GM18951 (cell line): Measurements from ENCODE around the gene SMARCA1.
"Not testable (repeated sequence)": the region's sequence is repeated elsewhere in the genome, so short reads cannot be mapped to it uniquely, and the experiment has no call there.

Experiments used
- POLR2A ChIP-seq: IDR thresholded peaks from 4 replicates; pipeline ENCODE4 v1.6.1; 2011; ENCODE audit warnings: mild to moderate bottlenecking; ENCODE audit not compliant: insufficient read length, insufficient read depth; ENCODE audit errors: extremely low read depth
- in situ Hi-C: fragments of 300-500 bp; cut with MboI; formaldehyde crosslinking; loops from one replicate; pipeline ENCODE4 v1.12.0; 2022; ENCODE audit warnings: low sequenced_read_pairs, mixed read lengths, inconsistent platforms; ENCODE audit not compliant: unreplicated experiment

The SMARCA1 gene

GRCh38 chrX:129523079-129523911 lies at the start of gene SMARCA1:
TSS of gene SMARCA1 (minus strand) at chrX:129523490. CDS start at chrX:129523370, 120 bp downstream.
- in situ Hi-C loops: no loop called here
- TF ChIP-seq POLR2A: no peak

GRCh38 chrX:129572422-129572821 lies 49.1 kb upstream of the SMARCA1 start:
- in situ Hi-C loops: no loop called here
- no peak for TF ChIP-seq POLR2A

GRCh38 chrX:129568349-129568748 lies 45.1 kb upstream of the SMARCA1 start:
- no peak for TF ChIP-seq POLR2A
- in situ Hi-C loops: no loop called here

- no peak for TF ChIP-seq POLR2A
- in situ Hi-C loops: no loop called here
Observed at GRCh38 chrX:129566073-129566472, 42.8 kb upstream of the SMARCA1 start.

- TF ChIP-seq POLR2A: no peak
- in situ Hi-C loops: no loop called here
Observed at GRCh38 chrX:129565046-129565650, 41.9 kb upstream of the SMARCA1 start.

- in situ Hi-C loops: not testable (repeated sequence)
Observed at GRCh38 chrX:129564345-129564744, 41.1 kb upstream of the SMARCA1 start.

- no peak for TF ChIP-seq POLR2A
- in situ Hi-C loops: no loop called here
Observed at GRCh38 chrX:129561453-129561852, 38.2 kb upstream of the SMARCA1 start.

GRCh38 chrX:129559783-129560182 lies 36.5 kb upstream of the SMARCA1 start:
- TF ChIP-seq POLR2A: no peak
- in situ Hi-C loops: no loop called here

GRCh38 chrX:129557844-129558480 lies 34.7 kb upstream of the SMARCA1 start:
- no peak for TF ChIP-seq POLR2A
- in situ Hi-C loops: no loop called here

GRCh38 chrX:129556806-129557315 lies 33.6 kb upstream of the SMARCA1 start:
- in situ Hi-C loops: no loop called here
- no peak for TF ChIP-seq POLR2A

GRCh38 chrX:129554816-129555215 lies 31.5 kb upstream of the SMARCA1 start:
- in situ Hi-C loops: not testable (repeated sequence)

- in situ Hi-C loops: no loop called here
Observed at GRCh38 chrX:129553619-129554288, 30.5 kb upstream of the SMARCA1 start.

GRCh38 chrX:129549124-129549523 lies 25.8 kb upstream of the SMARCA1 start:
- no peak for TF ChIP-seq POLR2A
- in situ Hi-C loops: no loop called here

More at GRCh38 chrX:129553619-129554288, 30.5 kb upstream of the SMARCA1 start:
- no peak for TF ChIP-seq POLR2A
